HUDEP-2 (cell line): Measurements from ENCODE around the gene NUP210L.
"Not testable (repeated sequence)": the region's sequence is repeated elsewhere in the genome, so short reads cannot be mapped to it uniquely, and the experiment has no call there.

ENCODE experiments used
- DNase-seq, 76 experiments: peaks; one replicate each; lab custom pipeline; 2025; ENCODE audit not compliant: unreplicated experiment in 76 of 76; lab: John Stamatoyannopoulos, UW

Gene NUP210L

DNA sequence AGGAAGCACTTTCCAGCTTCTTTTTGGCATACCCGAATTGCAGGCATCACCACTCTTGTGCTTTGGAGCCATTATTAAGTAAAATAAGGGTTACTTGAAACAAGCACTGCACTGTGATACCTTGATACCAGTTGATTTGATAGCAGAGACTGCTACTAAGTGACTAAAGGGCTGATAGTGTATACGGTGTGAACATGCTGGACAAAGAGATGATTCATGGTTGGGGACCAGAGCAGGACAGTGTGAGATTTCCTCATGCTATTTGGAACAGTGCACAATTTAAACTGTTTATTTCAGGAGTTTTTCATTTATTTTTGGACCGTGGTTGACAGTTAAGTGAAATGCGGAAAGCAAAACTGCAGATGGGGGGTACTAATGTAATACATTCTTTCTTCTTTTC is 154.5 kb downstream of the NUP210L start:
- no peak for DNase-seq

DNA sequence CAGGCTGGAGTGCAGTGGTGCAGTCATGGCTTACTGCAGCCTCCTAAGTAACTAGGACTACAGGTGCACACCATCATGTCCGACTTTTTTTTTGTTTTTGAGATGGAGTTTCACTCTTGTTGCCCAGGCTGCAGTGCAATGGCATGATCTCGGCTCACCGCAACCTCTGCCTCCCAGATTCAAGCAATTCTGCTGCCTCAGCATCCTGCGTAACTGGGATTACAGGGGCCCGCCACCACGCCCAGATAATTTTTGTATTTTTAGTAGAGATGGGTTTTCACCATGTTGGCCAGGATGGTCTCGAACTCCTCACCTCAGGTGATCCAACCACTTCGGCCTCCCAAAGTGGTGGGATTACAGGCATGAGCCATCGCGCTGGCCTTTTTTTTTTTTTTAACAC is 158.0 kb downstream of the NUP210L start:
- DNase-seq, result not testable (repeated sequence)

DNA sequence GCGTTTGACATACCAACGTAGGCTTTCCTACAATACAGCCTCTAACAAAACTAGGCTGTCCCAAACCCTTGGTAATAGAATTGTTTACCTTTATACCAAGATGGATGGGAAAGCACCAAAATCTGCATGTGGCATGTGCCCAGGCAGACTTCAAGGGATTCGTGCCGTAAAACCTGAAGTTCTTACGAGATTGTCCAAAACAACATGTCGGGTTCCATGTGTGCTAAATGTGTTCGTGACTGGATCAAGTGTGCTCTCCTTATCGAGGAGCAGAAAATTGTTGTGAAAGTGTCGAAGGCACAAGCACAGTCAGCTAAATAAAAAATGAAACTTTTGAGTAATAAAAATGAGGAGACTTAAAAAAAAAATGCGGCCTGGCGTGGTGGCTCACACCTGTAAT is 159.2 kb downstream of the NUP210L start:
- DNase-seq, result no peak

DNA sequence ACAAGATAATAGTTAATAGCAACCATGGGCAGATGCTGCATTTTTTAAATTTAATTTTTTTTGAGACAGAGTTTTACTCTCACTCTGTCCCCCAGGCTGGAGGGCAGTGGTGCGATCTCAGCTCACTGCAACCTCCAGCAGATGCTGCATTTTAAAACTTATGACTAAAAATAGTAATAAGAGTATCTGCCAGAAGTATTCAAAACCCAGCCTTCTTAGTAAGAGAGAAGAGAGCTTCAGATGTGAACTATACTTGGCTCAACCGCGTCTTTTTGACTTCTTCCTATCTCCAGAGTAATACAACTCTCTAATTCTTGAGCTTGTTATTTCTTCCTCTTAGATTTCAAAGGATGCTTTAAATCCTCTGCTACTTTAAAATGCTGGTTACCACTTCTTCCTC is 159.7 kb downstream of the NUP210L start:
- no peak for DNase-seq

DNA sequence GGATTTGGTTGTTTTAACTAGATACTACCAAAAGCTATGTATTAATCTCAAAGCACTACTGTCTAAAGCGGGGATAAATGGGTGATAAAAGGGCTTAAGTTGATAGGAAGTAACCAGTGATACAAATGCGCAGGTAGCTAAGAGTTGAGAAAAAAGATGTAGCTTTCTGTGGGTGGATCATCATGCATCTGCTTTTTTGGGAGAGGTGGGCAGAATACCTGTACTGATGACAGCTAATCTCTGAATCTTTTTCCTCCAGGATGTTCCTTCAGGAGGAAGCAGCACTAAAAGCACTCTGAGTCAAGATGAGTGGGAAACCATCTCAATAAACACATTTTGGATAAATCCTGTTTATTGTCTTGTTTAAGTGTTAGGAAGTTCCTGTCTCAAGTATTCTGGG is 163.1 kb downstream of the NUP210L start:
- DNase-seq, result no peak

DNA sequence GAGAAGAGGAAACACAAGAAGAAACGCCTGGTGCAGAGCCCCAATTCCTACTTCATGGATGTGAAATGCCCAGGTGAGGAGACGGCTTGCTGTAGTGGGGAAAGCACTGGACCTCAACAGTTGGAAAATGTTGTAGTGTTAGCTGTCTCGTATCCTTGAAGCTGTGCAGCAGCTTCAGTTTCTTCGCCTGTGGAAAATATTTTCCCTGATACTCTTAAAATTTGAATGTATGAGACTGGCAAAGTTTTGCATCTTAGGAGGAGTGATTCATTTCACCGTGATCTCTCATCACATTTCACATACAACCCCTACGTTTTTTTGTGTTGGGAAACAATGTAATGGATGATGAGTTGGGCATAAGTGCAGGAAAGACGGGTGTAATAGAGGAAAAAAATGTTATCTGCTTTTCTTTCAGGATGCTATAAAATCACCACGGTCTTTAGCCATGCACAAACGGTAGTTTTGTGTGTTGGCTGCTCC is 163.7 kb downstream of the NUP210L start:
- DNase-seq, result no peak

DNA sequence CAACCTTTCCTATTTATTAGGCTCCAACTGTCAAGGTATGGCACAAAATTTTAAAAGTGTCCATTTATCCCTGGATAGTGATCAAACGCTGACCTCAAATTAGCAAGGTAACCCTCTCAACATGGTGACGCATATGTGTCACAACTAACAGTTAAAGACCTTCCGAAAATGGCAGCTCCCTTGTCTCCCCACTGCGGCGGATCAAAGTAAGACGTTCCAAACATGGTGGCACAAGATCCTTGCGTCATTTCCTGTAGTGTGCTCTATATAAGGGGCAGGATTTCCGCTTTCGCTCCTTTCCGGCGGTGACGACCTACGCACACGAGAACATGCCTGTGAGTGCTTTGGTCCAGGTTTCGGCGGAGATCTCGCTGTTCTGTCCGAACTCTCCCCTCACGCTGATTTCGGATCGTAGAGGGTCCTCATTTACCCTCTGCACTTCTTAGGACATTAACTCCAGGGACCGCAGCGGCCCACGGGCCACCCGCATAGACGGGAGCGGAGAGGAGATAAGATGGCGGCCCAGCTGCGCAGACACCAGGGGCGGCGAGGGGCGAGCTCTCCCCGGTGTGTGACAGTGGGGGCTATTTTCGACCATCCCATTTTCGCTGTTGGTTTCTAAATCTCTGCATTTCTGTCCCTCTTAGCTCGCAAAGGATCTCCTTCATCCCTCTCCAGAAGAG is 164.3 kb downstream of the NUP210L start, which contains the start of gene RPS27:
RPS27 (plus strand) TSS at position 295 of the 683 bp plus-strand sequence; CDS start at position 330, 35 bp downstream.
- DNase-seq, result peak in 75 of 76 experiments; percentile 18 to 95 (median 86)

DNA sequence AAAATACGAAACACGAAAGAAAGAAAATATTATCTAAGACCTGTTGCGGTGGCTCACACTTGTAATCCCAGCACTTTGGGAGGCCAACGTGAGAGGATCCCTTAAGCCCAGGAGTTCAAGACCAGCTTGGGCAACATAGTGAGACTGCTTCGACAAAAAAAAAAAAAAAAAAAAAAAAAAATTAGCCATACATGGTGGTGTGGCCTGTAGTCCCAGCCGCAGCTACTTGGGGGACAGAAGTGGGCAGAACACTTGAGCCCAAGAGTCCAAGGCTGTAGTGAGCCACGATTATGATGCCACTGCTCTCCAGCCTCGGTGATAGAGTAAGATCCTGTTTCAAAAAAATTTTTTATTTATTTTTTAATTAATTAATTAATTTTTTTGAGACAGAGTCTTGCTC is 167.3 kb downstream of the NUP210L start:
- no peak for DNase-seq

DNA sequence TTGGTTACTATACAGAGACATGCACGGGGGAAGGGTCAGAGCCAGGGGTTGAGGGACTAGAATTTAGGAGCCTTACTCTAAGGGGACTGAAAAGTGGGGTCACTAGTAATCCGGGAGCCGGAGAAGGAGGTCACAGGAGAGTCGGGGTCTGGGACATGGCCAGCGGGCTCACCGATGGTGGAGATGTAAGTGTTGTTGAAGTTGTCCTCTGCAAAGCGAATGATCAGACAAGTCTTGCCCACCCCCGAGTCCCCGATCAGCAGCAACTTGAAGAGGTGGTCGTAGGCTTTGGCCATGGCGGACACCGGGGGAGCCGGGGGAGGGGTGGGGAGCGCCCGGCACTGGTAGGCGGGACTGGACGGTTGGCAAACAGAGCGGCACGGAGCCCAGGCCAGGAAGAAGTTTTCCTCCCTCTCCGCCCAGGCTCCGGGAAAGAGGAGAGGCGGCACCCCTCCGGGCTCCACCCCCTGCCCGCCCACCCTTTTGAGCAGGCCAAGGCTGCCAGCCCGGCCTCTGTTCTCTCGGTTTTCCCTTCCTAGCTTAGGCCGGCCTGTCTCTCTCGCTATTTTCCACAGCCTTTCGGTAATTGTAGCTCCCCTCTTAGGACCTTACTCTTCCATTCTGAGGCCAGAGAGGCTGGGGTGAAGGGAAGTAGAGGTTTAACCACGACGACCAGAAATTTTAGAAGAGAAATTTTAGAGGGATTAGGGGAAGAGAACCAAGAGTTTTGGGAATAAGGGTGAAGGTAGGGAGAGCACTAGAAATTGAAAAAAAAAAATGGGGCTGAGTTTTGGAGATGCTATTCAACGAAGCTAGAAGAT is 168.7 kb downstream of the NUP210L start, which contains the start of gene RAB13:
RAB13 (minus strand) TSS at position 399 of the 821 bp plus-strand sequence; CDS start at position 296, 103 bp downstream.
- DNase-seq, result peak in 69 of 76 experiments; percentile 12 to 81 (median 60)

DNA sequence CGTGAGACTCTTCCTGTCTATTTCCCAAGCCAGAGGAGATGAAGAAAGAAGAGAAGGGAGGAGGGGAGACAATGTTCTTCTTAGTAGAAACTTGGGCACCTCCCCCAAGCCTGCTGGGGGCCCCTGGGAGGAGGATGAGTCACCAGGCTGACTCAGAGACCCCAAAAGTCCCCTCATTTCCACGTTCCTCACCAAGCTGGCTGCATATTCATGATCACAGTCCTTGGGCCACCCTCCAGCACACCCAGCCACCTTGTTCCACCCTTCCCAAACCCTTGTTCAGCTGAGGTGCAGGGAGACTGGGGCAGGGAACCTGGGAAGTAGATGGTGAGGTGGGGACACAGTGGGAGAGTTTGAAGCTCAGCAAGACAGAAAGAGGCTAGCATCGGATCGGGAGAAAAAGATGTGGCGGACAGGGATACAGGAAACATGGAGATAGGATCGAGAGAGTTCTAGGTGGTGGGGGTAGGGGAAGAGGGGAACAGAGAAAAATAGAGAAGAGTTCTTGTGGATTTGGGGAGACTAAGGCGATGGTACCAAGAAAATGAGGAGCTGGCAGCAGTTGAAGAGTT is 169.4 kb downstream of the NUP210L start:
- DNase-seq, result peak in 1 of 76 experiments; percentile 21

DNA sequence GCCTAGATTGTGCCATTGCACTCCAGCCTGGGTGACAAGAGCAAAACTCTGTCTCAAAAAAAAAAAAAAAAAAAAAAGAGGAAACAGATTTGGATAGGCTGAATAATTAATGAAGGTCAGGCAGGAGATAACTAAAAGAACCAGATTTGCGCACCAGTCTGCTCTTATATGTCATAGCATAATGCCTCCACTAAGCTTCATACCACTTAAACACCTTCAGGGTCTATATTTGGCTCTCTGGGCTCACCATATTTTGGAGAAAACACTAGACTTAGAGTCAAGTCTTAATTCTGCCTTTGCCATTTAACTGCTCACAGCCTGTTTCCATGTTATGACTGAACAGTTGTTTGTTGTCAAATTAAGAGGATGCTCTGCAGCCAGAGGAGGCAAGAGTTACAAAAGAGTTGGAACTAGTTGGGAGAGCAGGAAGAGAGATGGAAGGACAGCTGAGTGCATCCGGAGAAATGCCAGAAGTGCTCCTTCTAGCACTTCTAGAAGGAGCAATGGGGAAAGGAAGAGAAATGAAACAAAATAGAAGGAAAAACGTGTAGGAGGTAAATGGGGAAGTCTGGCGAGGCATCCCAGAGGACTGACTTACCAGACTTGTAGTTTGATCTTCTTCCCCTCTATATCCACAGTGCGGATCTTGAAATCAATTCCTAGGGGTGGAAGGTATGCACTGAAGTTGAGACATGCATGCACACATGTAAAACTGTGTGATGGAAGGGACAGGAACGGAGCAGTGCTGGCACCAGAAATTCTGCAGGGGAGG is 170.6 kb downstream of the NUP210L start:
- no peak for DNase-seq

DNA sequence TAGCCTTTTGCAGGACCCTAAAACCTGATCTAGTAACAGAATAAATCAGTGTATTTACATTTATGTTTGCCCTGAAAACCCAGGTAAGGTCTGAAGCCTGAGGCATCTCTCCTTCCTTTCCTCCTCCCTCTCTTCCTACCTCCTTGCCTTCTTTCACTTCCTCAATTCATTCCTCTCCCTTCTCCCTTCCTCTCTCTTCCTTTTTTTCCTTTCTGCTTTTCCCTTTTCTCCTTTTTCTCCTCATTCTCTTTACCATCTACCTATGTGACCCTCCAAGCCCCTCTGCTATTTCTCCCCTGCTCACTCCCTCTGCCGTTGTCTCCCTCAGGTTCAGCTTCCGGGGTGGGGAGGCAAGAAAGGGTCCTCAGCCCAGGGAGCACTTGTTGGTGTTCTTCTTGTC is 173.1 kb downstream of the NUP210L start:
- DNase-seq, result not testable (repeated sequence)

DNA sequence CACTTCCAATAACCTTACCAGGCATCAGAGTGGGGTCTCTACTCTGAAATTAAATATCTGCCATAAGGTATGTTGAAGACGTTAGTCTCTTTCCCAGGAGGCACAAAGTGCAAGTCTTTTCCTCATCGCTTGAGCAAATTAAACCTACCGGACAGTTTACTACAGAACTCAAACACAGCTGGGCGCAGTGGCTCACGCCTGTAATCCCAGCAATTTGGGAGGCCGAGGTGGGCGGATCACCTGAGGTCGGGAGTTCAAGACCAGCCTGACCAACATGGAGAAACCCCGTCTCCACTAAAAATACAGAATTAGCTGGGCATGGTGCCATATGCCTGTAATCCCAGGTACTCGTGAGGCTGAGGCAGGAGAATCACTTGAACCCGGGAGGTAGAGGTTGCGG is 175.8 kb downstream of the NUP210L start:
- not testable (repeated sequence) for DNase-seq

DNA sequence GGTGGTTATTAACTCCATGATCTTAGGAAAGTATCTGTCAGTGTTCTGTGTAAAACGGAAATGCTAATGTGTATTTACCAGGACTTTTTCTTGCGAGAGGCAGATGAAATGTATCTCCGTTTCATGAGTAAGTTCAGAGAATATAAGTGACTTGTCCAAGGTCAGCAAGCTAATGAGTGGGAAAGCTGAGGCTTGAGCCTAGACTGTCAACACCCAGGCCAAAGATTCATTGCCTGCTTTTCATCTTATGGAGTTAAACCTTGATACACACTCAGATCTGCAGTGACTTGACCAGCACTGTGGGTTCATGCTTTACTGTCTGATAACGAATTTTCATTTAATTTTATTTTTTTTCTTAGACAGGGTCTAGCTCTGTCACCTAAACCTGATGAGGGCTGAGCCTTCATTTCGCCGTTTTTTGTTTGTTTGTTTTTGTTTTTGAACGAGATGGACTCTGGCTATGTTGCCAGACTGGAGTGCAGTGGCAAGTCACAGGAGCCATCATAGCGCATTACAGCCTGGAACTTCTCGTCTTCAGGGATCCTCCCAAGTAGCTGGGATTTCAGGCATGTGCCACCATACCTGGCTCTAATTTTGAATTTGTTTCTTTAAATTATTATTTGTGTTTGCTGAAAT is 176.5 kb downstream of the NUP210L start:
- DNase-seq, result peak in 2 of 76 experiments; percentile 31 to 34

DNA sequence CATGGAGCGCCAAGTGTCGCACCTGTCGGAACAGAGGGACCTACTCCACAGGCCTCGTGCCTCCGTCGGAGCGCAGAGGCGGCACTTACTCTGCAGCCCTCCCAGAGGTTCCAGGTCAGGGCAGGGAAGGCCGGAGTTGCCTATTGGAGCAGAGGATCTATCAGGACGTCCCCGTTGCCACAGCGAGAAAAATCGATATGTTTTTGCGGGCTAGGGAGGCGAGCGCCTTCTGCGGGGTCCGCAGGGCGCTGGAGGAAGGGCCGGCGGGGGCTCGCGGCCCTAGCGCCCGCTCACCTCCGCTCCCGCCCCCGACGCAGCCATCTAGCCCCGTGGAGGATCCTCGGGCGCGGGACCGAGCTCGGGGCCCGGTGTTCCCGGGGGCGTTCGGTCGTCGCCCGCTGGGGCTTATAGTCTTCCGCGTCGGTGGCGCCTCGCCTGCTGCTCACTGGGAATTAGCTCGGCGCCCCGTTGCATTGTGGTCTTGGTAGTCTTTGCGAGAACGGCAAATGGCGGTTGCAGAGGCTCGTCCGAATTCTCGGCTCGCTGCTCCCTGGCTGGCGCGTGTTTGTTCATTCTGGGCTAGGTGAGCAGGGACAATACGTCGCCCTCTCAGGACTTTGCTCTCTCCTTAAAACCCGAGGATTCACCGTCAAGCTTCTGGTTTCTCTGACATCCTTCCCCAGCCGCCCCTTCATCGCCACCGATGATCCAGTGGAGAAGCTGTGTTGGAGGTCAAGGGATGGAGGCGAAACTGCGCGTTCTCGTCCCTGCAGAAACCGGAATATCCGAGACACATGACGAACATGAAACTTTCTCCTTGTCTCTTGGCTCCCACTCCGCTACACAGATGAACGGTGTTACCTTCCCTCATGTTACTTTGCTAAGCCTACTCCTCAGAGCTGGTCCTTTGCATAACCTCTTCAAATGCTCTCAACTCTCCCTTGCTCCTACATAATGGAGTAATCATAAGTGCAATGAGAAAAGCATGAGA is 177.3 kb downstream of the NUP210L start, which contains the start of gene JTB:
JTB (minus strand) TSS at position 425 of the 991 bp plus-strand sequence; CDS start at position 3, 422 bp downstream.
- peak in 70 of 76 experiments; percentile 26 to 83 (median 66) for DNase-seq

DNA sequence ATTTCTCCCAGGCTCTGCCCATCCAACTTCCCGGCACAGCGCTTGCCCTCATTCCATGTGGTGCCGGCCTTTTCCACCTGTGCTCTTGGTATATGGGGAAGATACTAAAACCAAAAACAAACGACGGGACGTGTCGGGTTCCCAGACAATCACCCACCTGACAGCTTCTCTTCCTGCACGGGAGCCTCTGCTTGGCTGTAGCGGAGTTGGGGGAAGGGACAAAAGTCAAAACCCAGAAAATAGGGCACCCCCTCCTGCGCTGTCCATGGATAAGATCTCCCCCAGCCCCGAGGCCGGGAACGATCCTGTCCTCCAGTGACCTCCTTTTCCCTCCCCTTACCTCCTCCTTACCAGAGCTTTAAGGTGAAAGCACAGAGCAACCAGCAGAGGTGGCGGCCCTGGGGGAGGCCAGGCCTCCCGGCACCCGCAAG is 178.0 kb downstream of the NUP210L start:
- peak in 9 of 76 experiments; percentile 12 to 55 (median 25) for DNase-seq

DNA sequence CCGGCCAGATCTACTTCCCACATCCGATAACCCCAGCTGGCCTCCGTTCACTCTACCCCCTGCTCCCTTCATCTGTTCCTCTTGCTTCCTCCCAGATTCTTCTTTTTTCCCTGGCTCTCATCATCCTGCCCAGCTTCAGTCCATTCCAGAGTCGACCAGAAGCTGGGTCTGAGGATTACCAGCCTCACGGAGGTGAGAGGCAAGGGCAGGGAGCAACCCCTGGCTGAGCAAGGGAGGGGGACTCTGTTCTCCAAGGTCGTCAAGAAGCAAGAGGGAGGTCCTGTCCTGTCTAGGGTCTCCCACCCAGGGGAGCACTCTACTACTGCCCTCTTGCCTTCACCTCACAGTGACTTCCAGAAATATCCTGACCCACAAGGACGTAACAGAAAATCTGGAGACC is 181.3 kb downstream of the NUP210L start:
- no peak for DNase-seq

DNA sequence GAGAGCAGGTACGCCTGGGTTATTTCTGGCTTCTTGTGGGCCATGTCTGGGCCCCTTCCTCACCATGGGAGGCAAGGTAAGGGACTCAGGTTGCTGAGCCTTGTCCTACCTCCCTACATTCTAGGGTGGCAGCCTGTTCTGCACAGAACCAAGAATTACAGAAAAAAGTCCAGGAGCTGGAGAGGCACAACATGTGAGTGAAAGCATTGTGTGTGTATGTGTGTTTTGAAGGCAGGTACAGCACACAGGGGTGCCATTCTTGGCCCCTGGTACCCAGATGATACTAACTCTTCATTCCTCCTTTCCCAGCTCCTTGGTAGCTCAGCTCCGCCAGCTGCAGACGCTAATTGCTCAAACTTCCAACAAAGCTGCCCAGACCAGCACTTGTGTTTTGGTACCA is 181.8 kb downstream of the NUP210L start:
- DNase-seq, result no peak

DNA sequence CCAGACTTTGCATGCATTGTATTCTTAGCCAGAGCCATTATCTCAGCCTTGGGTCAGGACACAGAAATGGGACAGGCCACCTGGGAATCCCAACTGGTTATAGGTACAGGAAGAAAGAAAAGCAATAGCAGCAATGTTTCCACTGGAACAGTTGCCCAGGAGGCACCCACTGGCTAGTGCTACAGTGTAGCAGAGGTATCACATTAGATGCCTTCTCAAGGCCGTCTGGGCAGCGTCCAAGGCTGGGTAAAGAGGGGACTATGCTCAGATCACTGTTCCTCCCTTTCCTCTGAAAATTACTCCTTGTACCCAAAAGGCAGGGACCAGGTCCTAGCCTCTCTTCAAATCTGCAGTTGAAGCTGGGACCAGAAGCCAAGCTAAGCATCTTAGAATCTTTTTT is 184.5 kb downstream of the NUP210L start:
- no peak for DNase-seq
